ENCODE results near the gene GRIK4.

GRIK4 gene

GRCh38 chr11:120546312-120547205 is 35.0 kb downstream of the GRIK4 start:
- DNase-seq (ENCODE audit: insufficient read length, low spot score): peak; percentile 87
- peak; percentile 95 for FAIRE-seq

- FAIRE-seq (no peak), DNase-seq (ENCODE audit: insufficient read length, low spot score) (no peak)
Observed at GRCh38 chr11:120547316-120547715, 35.8 kb downstream of the GRIK4 start.

- peak; percentile 100 for FAIRE-seq
- DNase-seq (ENCODE audit: insufficient read length, low spot score): peak; percentile 94
Observed at GRCh38 chr11:120547811-120548681, 36.5 kb downstream of the GRIK4 start.

GRCh38 chr11:120548682-120549209 is 37.2 kb downstream of the GRIK4 start:
- FAIRE-seq: peak; percentile 13
- DNase-seq (ENCODE audit: insufficient read length, low spot score): no peak

GRCh38 chr11:120549346-120549745 is 37.8 kb downstream of the GRIK4 start:
- FAIRE-seq: no peak

GRCh38 chr11:120550007-120550406 is 38.5 kb downstream of the GRIK4 start:
- FAIRE-seq (no peak), DNase-seq (ENCODE audit: insufficient read length, low spot score) (no peak)

More at GRCh38 chr11:120549346-120549745, 37.8 kb downstream of the GRIK4 start:
- no peak for DNase-seq (ENCODE audit: insufficient read length, low spot score)

GRCh38 chr11:120551191-120551590 is 39.6 kb downstream of the GRIK4 start:
- FAIRE-seq: no peak

GRCh38 chr11:120554766-120555432 is 43.4 kb downstream of the GRIK4 start:
- no peak for DNase-seq (ENCODE audit: insufficient read length, low spot score)

More at GRCh38 chr11:120551191-120551590, 39.6 kb downstream of the GRIK4 start:
- DNase-seq (ENCODE audit: insufficient read length, low spot score): no peak

GRCh38 chr11:120555433-120555773 is 43.9 kb downstream of the GRIK4 start:
- DNase-seq (ENCODE audit: insufficient read length, low spot score): no peak
- FAIRE-seq: no peak

More at GRCh38 chr11:120554766-120555432, 43.4 kb downstream of the GRIK4 start:
- FAIRE-seq: no peak

GRCh38 chr11:120556797-120557196 is 45.2 kb downstream of the GRIK4 start:
- DNase-seq (ENCODE audit: insufficient read length, low spot score) (no peak), FAIRE-seq (no peak)

- no peak for FAIRE-seq
- DNase-seq (ENCODE audit: insufficient read length, low spot score): no peak
Observed at GRCh38 chr11:120558744-120559431, 47.3 kb downstream of the GRIK4 start.

- FAIRE-seq: no peak
- no peak for DNase-seq (ENCODE audit: insufficient read length, low spot score)
Observed at GRCh38 chr11:120561286-120561685, 49.7 kb downstream of the GRIK4 start.

- DNase-seq (ENCODE audit: insufficient read length, low spot score) (no peak), FAIRE-seq (no peak)
Observed at GRCh38 chr11:120562806-120563425, 51.4 kb downstream of the GRIK4 start.

- FAIRE-seq: no peak
- DNase-seq (ENCODE audit: insufficient read length, low spot score): no peak
Observed at GRCh38 chr11:120563703-120564572, 52.4 kb downstream of the GRIK4 start.

- no peak for DNase-seq (ENCODE audit: insufficient read length, low spot score)
- no peak for FAIRE-seq
Observed at GRCh38 chr11:120564573-120565311, 53.2 kb downstream of the GRIK4 start.

GRCh38 chr11:120565466-120566155 is 54.1 kb downstream of the GRIK4 start:
- FAIRE-seq (no peak), DNase-seq (ENCODE audit: insufficient read length, low spot score) (no peak)

- DNase-seq (ENCODE audit: insufficient read length, low spot score) (no peak), FAIRE-seq (no peak)
Observed at GRCh38 chr11:120566176-120566575, 54.6 kb downstream of the GRIK4 start.
